Rectal smooth muscle tissue (tissue), 1 donor: ENCODE data around the gene YWHAH.
"Not testable (repeated sequence)": the region's sequence is repeated elsewhere in the genome, so short reads cannot be mapped to it uniquely, and the experiment has no call there.

Source experiments
- H3K27ac ChIP-seq: one replicate; pipeline ENCODE4 v1.7.0; 2013; ENCODE audit warnings: low read depth, low read length, inconsistent platforms
- H3K27me3 ChIP-seq: one replicate; pipeline ENCODE4 v1.7.0; 2013; ENCODE audit warnings: low read length; ENCODE audit not compliant: control insufficient read depth, insufficient read depth
- H3K36me3 ChIP-seq: one replicate; pipeline ENCODE4 v1.7.0; 2013; ENCODE audit warnings: low read length; ENCODE audit not compliant: control insufficient read depth, insufficient read depth
- H3K4me1 ChIP-seq: one replicate; pipeline ENCODE4 v1.7.0; 2013; ENCODE audit warnings: low read length; ENCODE audit not compliant: control insufficient read depth, insufficient read depth
- H3K4me3 ChIP-seq: one replicate; pipeline ENCODE4 v1.7.0; 2013; ENCODE audit warnings: low read length
- H3K9ac ChIP-seq: one replicate; pipeline ENCODE4 v1.7.0; 2013; ENCODE audit warnings: low read length

The YWHAH gene

DNA sequence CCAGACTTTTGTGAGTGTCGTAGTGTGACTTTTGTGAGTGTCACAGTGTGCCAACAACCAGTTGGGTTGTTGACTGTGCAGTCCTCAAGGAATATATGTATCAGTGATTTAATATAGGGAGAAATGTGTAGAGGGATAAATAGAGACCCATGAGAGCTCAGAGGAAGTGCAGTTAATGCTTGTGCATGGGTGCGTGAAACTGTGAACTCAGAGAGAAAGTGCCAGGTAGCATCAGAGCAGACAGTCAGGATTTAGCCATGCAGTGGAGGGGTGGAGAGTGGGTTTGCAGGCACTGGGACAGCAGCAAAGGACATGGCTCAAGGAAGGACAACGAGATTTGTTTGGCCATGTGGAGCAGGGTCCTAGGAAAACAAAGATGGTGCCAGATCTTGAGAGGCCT is 33.6 kb downstream of the YWHAH start:
- Histone ChIP-seq H3K36me3 (no peaks in the 10 kb centered on the region), H3K9ac (no peak overlapping the region), H3K27me3 (no peaks in the 10 kb centered on the region), H3K4me3 (no peak overlapping the region), H3K27ac (no peak overlapping the region), H3K4me1 (no peaks in the 10 kb centered on the region)

DNA sequence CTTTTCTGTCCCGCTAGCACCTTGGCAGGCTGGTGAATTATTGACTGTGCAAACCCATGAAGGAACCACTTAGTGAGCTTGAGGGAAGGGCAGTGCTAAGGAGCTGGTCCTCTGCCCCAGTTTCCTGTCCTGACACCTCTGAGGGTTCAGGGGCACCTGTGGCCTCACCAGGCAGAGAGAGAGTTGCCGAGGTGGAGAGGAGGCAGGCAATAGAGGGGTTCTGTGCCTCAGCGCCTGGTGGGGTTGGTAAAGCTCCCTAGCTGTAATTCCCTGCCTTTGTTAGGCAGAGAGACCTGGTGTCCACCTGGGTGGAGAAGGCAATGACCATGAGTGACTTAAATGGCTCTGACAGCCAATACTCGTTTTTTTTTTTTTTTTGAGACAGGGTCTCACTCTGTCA is 36.3 kb downstream of the YWHAH start:
- Histone ChIP-seq H3K36me3 (no peaks in the 10 kb centered on the region), H3K9ac (no peak overlapping the region), H3K4me3 (no peak overlapping the region), H3K27me3 (no peaks in the 10 kb centered on the region), H3K4me1 (no peaks in the 10 kb centered on the region), H3K27ac (no peak overlapping the region)

DNA sequence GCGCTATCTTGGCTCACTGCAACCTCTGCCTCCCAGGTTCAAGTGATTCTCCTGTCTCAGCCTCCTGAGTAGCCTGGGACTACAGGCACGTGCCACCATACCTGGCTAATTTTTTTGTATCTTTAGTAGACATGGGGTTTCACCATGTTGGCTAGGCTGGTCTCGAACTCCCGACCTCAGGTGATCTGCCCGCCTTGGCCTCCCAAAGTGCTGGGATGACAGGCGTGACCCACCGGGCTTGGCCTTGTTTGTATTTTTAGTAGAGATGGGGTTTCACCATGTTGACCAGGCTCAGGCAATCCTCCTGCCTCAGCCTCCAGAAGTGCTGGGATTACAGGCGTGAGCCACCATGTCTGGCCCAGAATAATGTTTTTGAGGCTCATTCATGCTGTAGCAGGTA is 37.6 kb downstream of the YWHAH start:
- not testable (repeated sequence) for H3K9ac ChIP-seq, H3K27ac ChIP-seq, H3K27me3 ChIP-seq, H3K4me1 ChIP-seq, H3K4me3 ChIP-seq, H3K36me3 ChIP-seq

DNA sequence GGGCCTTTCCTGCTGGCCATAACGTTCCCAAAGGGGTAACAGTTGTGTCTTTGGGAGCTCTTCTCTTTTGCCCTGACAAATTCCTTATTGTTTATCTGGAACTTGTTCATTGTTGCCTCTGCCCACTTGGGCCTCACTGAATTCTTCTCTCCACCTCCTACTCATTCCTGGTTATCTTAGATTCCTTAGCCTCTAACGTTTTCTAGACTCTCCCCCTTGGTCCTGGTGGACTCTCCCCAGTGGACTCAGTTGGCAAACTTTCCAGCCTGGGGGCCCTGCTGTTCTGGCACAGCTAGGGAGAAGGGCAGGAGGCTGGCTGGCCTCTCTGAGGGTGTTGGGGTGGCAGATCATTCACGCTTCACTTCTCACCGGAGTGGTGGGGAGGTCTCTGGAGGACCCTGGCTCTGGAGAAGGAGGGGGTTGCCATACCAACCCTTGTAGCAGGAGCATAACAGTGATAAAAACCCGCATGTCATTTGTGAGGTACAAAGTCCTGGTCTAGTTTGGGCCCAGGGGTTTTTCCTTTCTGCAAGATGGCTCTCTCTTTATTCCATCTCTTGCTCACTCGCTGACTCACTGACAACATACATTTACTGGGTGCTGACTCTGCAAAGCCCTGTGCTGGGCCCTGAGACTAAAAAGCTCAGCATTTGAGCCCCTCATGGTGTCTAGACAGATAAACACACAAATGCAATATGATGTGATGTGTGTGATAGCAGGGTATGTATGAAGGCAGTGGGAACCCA is 39.7 kb downstream of the YWHAH start:
- no peaks in the 10 kb centered on the region for H3K36me3 ChIP-seq
- no peaks in the 10 kb centered on the region for H3K4me1 ChIP-seq
- no peaks in the 10 kb centered on the region for H3K27me3 ChIP-seq
- no peak overlapping the region for H3K27ac ChIP-seq
- H3K4me3 ChIP-seq: no peak overlapping the region
- no peak overlapping the region for H3K9ac ChIP-seq

DNA sequence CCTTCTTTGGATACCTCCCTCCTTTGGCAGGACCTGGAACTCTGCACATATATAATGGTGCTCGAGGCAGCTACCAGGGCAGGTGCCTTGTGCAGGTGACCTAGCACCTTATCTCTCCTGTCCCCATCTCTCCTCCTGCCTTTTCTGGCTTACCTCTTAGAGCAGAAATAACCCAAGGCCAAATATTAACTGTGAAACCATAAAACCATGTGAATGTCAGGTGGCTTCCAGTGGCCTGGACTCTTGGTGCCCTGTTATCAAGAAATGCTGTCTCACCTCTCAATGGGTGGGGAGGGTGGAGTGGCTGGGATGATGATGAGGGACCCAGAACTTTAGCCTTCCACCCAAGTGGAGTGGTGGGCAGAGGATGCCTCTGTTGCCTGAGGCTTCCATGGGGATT is 42.9 kb downstream of the YWHAH start:
- H3K27ac ChIP-seq: no peak overlapping the region
- no peaks in the 10 kb centered on the region for H3K4me1 ChIP-seq

DNA sequence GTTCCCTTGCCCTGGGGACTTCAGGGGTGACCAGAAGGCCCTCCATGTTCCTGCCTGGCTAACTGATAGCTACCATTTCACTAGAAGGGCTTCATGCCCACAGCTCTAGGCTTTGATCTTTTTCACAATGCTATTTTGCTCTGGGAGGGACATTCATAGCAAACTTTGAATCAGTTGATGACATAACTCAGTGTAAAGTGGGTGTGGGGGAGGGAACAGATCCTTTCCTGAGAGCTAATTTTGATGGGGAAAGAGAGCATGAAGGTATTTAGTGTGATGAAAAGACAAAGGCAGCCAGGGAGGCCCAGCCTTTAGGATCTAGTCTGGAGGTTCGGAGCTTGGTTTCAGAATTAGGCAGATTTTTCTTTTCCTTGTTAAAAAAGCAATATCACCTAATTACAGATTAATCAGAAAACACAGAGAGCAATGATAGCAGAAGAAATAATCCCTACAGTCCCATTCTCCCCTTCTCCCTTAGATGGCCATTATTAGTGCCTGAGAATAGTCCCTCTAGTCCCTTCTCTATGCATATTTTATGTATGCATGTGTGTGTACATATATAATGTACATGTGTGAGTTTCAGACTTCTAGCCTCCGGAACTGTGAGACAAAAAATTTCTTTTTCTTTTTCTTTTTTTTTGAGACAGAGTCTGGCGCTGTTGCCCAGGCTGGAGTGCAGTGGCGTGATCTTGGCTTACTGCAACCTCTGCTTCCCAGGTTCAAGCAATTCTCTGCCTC is 46.9 kb downstream of the YWHAH start:
- H3K4me1 ChIP-seq: no peaks in the 10 kb centered on the region
- H3K27ac ChIP-seq: no peak overlapping the region
- no peaks in the 10 kb centered on the region for H3K36me3 ChIP-seq
- H3K9ac ChIP-seq: no peak overlapping the region
- no peak overlapping the region for H3K4me3 ChIP-seq
- H3K27me3 ChIP-seq: no peaks in the 10 kb centered on the region

More for the DNA sequence above, 42.9 kb downstream of the YWHAH start:
- H3K27me3 ChIP-seq: no peaks in the 10 kb centered on the region
- H3K36me3 ChIP-seq: no peaks in the 10 kb centered on the region
- no peak overlapping the region for H3K4me3 ChIP-seq
- no peak overlapping the region for H3K9ac ChIP-seq

DNA sequence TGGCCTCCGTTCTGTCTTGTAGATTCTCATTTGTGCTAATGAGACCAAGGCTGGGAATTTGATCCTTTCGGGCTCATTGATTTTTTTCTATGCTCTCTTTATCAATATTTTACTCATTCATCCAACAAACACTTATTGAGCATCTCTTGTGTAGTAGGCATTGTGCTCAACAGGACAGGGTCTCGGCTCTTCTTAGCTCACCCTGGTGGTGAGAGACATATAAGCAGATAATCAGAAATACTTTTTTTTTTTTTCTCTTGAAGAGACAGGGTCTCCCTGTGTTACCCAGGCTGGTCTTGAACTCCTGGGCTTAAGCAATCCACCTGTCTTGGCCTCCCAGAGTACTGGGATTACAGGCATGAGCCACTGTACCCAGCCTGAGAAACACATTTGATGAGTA is 50.7 kb downstream of the YWHAH start:
- H3K9ac ChIP-seq: no peak overlapping the region
- H3K36me3 ChIP-seq: no peaks in the 10 kb centered on the region
- H3K4me1 ChIP-seq: no peaks in the 10 kb centered on the region
- H3K27ac ChIP-seq: no peak overlapping the region
- no peak overlapping the region for H3K4me3 ChIP-seq
- H3K27me3 ChIP-seq: no peaks in the 10 kb centered on the region

DNA sequence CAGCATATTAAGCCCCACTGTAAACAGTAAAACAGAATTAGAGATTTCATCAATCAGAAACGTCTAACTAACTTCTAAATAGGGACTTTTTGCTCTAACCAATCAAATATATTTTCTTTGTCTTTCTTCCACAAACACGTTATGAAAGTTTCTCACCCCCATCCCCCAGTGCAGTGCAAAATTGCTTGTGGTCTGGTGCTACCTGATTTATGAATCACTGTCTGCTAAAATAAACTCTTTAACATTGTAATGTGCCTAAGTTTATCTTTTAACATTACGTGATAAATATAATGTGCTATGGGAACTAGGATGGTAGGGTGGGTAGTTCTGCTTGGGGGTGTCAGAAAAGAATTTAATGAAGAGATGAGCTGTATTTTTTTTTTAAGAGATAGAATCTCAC is 51.5 kb downstream of the YWHAH start:
- no peak overlapping the region for H3K9ac ChIP-seq
- H3K27me3 ChIP-seq: no peaks in the 10 kb centered on the region
- H3K27ac ChIP-seq: no peak overlapping the region
- no peaks in the 10 kb centered on the region for H3K4me1 ChIP-seq
- H3K4me3 ChIP-seq: no peak overlapping the region
- H3K36me3 ChIP-seq: no peaks in the 10 kb centered on the region

DNA sequence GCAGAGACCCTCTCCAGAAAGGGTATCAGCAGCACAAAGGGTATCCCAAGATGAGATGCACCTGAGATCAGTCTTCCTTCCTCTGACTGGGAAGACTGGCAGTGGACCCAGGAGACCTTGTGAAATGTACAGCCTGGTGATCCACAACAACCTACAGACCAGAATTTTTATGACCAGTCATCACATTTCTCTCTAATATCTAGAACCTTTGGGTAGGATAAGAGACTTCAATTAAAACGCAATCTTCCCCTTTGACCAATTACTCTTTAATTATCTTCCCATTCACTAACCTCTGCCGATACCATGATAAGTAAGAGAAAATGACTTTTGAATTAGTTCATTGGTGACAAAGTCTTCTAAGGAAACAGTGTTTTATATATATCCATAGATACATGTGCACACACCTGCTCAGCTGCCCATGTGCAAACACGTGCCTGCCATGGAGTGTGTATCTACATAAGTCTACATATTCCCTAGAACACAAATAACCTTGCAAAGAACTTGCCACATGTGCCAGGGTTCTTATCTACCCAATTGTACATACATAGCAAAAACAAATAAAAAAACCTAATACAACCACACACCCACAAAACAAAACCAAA is 54.5 kb downstream of the YWHAH start:
- H3K36me3 ChIP-seq: no peaks in the 10 kb centered on the region
- H3K27me3 ChIP-seq: no peaks in the 10 kb centered on the region
- H3K4me1 ChIP-seq: no peaks in the 10 kb centered on the region
- H3K27ac ChIP-seq: no peak overlapping the region
- H3K4me3 ChIP-seq: no peak overlapping the region
- no peak overlapping the region for H3K9ac ChIP-seq

DNA sequence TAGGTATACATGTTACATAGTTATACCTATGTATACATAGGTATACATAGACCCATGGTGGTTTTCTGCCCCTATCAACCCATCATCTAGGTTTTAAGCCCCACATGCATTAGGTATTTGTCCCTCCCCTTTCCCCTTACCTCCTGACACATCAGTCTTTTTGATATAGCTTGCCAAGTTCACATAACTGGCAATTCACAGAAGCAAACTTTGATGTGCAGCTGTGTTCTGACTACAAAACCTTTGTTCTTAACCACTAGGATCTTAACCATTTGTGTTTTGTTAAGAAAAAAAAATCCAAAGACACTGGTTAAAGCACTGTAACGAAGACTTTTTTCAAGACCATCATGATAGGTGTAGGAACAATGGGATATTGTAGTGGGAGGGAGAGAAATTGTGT is 55.8 kb downstream of the YWHAH start:
- Histone ChIP-seq H3K27me3 (no peaks in the 10 kb centered on the region), H3K4me1 (no peaks in the 10 kb centered on the region)

DNA sequence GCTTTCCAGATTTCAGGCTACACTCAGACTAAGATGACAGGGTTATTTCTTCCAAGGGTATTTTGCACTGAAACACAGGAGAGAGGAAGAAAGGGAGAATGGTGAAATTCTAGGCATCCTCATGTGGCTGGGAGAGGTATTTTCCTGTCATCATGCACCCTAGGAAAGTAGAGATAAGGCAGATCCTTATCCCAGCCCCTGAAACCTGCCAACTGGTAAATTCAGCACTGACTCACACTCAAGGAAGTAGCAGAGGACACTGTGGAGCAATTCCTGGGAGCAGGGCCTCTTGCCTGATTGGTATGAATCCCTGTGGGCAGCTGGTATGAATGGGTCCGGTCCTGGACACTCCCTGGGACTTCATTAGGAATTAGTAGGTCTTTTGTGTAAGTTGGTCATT is 61.1 kb downstream of the YWHAH start:
- no peak overlapping the region for H3K4me3 ChIP-seq
- H3K27ac ChIP-seq: no peak overlapping the region
- no peaks in the 10 kb centered on the region for H3K36me3 ChIP-seq
- no peak overlapping the region for H3K9ac ChIP-seq
- no peaks in the 10 kb centered on the region for H3K4me1 ChIP-seq
- no peaks in the 10 kb centered on the region for H3K27me3 ChIP-seq

More for the DNA sequence above, 55.8 kb downstream of the YWHAH start:
- no peak overlapping the region for H3K4me3 ChIP-seq
- no peaks in the 10 kb centered on the region for H3K36me3 ChIP-seq
- no peak overlapping the region for H3K27ac ChIP-seq
- no peak overlapping the region for H3K9ac ChIP-seq
